ENCODE results near the gene CAPN12.

CAPN12 gene

GRCh38 chr19:38745316-38745715 is 1.0 kb upstream of the CAPN12 start:
- in situ Hi-C loops (cut with MboI; ENCODE audit: low sequenced_read_pairs, unreplicated experiment), result no loop called here
- no peak for TF ChIP-seq CTCF (IDR thresholded peaks at IDR 0.05; ENCODE audit: borderline replicate concordance, control extremely low read depth, extremely low read depth, insufficient read depth, missing control alignments)
- DNase-seq (ENCODE audit: low spot score), result no peak

GRCh38 chr19:38744874-38745273 is 600 bp upstream of the CAPN12 start:
- in situ Hi-C loops (cut with MboI; ENCODE audit: low sequenced_read_pairs, unreplicated experiment), result no loop called here
- TF ChIP-seq CTCF (IDR thresholded peaks at IDR 0.05; ENCODE audit: borderline replicate concordance, control extremely low read depth, extremely low read depth, insufficient read depth, missing control alignments), result no peak
- no peak for DNase-seq (ENCODE audit: low spot score)

- no peak for TF ChIP-seq CTCF (IDR thresholded peaks at IDR 0.05; ENCODE audit: borderline replicate concordance, control extremely low read depth, extremely low read depth, insufficient read depth, missing control alignments)
- no peak for DNase-seq (ENCODE audit: low spot score)
- in situ Hi-C loops (cut with MboI; ENCODE audit: low sequenced_read_pairs, unreplicated experiment), result no loop called here
These were observed 628 bp downstream of the CAPN12 start for GRCh38 chr19:38743394-38744297.

GRCh38 chr19:38742906-38743305 is 1.4 kb downstream of the CAPN12 start:
- no peak for TF ChIP-seq CTCF (IDR thresholded peaks at IDR 0.05; ENCODE audit: borderline replicate concordance, control extremely low read depth, extremely low read depth, insufficient read depth, missing control alignments)
- in situ Hi-C loops (cut with MboI; ENCODE audit: low sequenced_read_pairs, unreplicated experiment), result no loop called here
- DNase-seq (ENCODE audit: low spot score), result no peak

DNA sequence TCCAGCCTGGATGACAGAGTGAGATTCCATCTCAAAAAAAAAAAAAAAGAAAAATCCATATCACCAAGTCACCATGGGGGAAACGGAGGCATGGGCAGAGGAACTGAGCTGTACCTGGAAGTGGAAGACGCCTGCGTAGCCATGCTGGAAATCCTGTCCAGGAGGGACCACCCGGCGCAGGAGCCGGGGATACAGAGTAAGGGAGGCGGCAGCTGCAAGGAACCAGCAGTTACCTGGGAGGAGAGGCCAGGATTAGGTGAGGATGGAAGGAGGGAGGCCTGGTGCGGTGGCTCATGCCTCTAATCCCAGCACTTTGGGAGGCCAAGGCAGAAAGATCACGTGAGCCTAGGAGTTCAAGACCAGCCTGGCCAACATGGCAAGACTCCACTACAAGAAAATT is 2.0 kb downstream of the CAPN12 start:
- TF ChIP-seq CTCF (IDR thresholded peaks at IDR 0.05; ENCODE audit: borderline replicate concordance, control extremely low read depth, extremely low read depth, insufficient read depth, missing control alignments), result no peak
- no peak for DNase-seq (ENCODE audit: low spot score)
- in situ Hi-C loops (cut with MboI; ENCODE audit: low sequenced_read_pairs, unreplicated experiment), result no loop called here

GRCh38 chr19:38741670-38742069 is 2.6 kb downstream of the CAPN12 start:
- DNase-seq (ENCODE audit: low spot score), result no peak
- in situ Hi-C loops (cut with MboI; ENCODE audit: low sequenced_read_pairs, unreplicated experiment), result no loop called here

More at GRCh38 chr19:38741670-38742069, 2.6 kb downstream of the CAPN12 start:
- TF ChIP-seq CTCF (IDR thresholded peaks at IDR 0.05; ENCODE audit: borderline replicate concordance, control extremely low read depth, extremely low read depth, insufficient read depth, missing control alignments), result no peak
